PC-9 (cell line): ENCODE results near the gene MLIP. TPM values are rescaled to one million over a fixed set of nuclear protein-coding genes. Genes with fewer than 3 reads are reported as not detected.

Experiments used
- BruUV-seq: library from RNA; stranded (reverse); fragments of 400-500 nt; replicated peaks from 2 replicates; lab custom pipeline; 2021; lab: Mats Ljungman, UMichigan
- CTCF ChIA-PET: fragments of 300-600 bp; sonication (Branson Sonifier 250); formaldehyde crosslinking; loops from one replicate; lab custom pipeline; 2022; ENCODE audit warnings: antibody characterized with exemption; lab: Charles Lee
- POLR2A ChIA-PET: fragments of 300-600 bp; sonication (Branson Sonifier 250); formaldehyde crosslinking; loops from one replicate; lab custom pipeline; 2022; ENCODE audit warnings: antibody characterized with exemption; ENCODE audit not compliant: unreplicated experiment; lab: Charles Lee
- DNase-seq, 2 experiments: peaks; one replicate each; pipeline versions ENCODE4 v3.0.0 to v3.0.0-alpha.2; 2015 to 2022; ENCODE audit warnings: mixed read lengths in 1 of 2
- H2AFZ ChIP-seq: fragments of 200-600 bp; sonication (generic); 2 replicates; pipeline ENCODE4 v1.8.1; 2017; ENCODE audit warnings: antibody characterized with exemption
- H3F3A ChIP-seq: fragments of 200-600 bp; sonication (generic); 2 replicates; pipeline ENCODE4 v1.8.1; 2017; ENCODE audit warnings: antibody characterized with exemption, mild to moderate bottlenecking, low read depth; ENCODE audit not compliant: insufficient read depth
- H3K27ac ChIP-seq: fragments of 200-600 bp; sonication (generic); 2 replicates; pipeline ENCODE4 v1.6.1; 2016; ENCODE audit warnings: mixed run types
- H3K27me3 ChIP-seq: fragments of 200-600 bp; sonication (generic); 2 replicates; pipeline ENCODE4 v1.6.1; 2016; ENCODE audit warnings: low read depth, mixed run types; ENCODE audit not compliant: insufficient read depth
- H3K36me3 ChIP-seq: fragments of 200-600 bp; sonication (generic); 2 replicates; pipeline ENCODE4 v1.6.1; 2016; ENCODE audit warnings: low read depth, mixed run types
- H3K4me1 ChIP-seq: fragments of 200-600 bp; sonication (generic); replicated peaks from 2 replicates; pipeline ENCODE4 v1.6.1; 2016; ENCODE audit warnings: mixed run types; ENCODE audit not compliant: insufficient read depth
- H3K4me2 ChIP-seq: fragments of 200-600 bp; sonication (generic); 2 replicates; pipeline ENCODE4 v1.6.1; 2017; ENCODE audit warnings: mixed run types
- H3K4me3 ChIP-seq: fragments of 200-600 bp; sonication (generic); 2 replicates; pipeline ENCODE4 v1.6.1; 2016; ENCODE audit warnings: mixed run types
- H3K79me2 ChIP-seq: fragments of 200-600 bp; sonication (generic); 2 replicates; pipeline ENCODE4 v1.6.1; 2017; ENCODE audit warnings: low read depth, mixed run types
- H3K9me2 ChIP-seq: fragments of 200-600 bp; sonication (generic); 2 replicates; pipeline ENCODE4 v1.8.1; 2017; ENCODE audit warnings: mild to moderate bottlenecking; ENCODE audit not compliant: insufficient read depth
- H3K9me3 ChIP-seq: fragments of 200-600 bp; sonication (generic); 2 replicates; pipeline ENCODE4 v1.8.1; 2016; ENCODE audit warnings: low read depth; ENCODE audit not compliant: insufficient read depth
- H4K20me1 ChIP-seq: fragments of 200-600 bp; sonication (generic); 2 replicates; pipeline ENCODE4 v1.8.1; 2017; ENCODE audit not compliant: insufficient read depth
- EZH2 ChIP-seq: fragments of 200-600 bp; sonication (generic); IDR thresholded peaks from 2 replicates; pipeline ENCODE4 v1.8.0; 2017; ENCODE audit warnings: antibody characterized with exemption, low read depth
- intact Hi-C: fragments of 100-400 bp; cut with micrococcal nuclease; formaldehyde crosslinking; loops from one replicate; pipeline ENCODE4 v1.10.0; 2022; ENCODE audit not compliant: unreplicated experiment
- total RNA-seq: library from RNA; stranded (reverse); gene quantifications from 2 replicates; pipeline ENCODE4 v1.2.3, GENCODE V29; 2021
- TF ChIP-seq, protein P1 (sequence below): fragments of 200-600 bp; sonication (generic); conservative IDR thresholded peaks from 2 replicates; pipeline ENCODE4 v1.6.1; 2017; ENCODE audit warnings: mixed run types, antibody characterized with exemption, mild to moderate bottlenecking, moderate library complexity

Gene MLIP
- total RNA-seq, 1 experiment from 2014 or later = 0.79 TPM

DNA sequence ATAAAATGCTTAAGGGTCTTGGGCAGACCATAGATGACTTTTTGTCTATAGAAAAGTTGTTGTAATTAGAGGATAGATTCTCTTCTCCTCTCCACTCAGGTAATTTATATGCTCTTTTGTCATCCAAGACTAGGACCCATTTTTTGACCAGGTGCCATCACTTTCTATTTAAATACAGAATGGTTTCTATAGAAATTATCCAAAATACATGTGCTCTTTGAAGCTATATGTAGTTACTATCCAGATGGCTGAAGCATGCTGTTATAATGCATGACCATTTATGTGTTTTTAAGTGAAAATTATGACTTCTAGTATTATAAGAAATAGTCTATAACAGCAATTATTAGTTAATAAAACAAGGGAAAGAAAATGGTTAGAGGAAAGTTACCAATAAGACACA is 3.0 kb upstream of the MLIP start:
- Histone ChIP-seq H3K4me1 (no peaks in the 10 kb centered on the region), H4K20me1 (no peaks in the 10 kb centered on the region), H3K4me3 (no peak overlapping the region), H3K9me2 (no peaks in the 10 kb centered on the region), H2AFZ (no peak overlapping the region), H3K27me3 (no peaks in the 10 kb centered on the region), H3F3A (no peaks in the 10 kb centered on the region), H3K79me2 (no peaks in the 10 kb centered on the region), H3K27ac (no peak overlapping the region), H3K36me3 (no peaks in the 10 kb centered on the region), H3K9me3 (no peaks in the 10 kb centered on the region), H3K4me2 (no peak overlapping the region)
- CTCF ChIA-PET = no interaction called here
- BruUV-seq = no TSS peak
- no peak for DNase-seq
- POLR2A ChIA-PET = no interaction called here
- TF ChIP-seq, protein P1, sequence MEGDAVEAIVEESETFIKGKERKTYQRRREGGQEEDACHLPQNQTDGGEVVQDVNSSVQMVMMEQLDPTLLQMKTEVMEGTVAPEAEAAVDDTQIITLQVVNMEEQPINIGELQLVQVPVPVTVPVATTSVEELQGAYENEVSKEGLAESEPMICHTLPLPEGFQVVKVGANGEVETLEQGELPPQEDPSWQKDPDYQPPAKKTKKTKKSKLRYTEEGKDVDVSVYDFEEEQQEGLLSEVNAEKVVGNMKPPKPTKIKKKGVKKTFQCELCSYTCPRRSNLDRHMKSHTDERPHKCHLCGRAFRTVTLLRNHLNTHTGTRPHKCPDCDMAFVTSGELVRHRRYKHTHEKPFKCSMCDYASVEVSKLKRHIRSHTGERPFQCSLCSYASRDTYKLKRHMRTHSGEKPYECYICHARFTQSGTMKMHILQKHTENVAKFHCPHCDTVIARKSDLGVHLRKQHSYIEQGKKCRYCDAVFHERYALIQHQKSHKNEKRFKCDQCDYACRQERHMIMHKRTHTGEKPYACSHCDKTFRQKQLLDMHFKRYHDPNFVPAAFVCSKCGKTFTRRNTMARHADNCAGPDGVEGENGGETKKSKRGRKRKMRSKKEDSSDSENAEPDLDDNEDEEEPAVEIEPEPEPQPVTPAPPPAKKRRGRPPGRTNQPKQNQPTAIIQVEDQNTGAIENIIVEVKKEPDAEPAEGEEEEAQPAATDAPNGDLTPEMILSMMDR = no peak
- no peak for TF ChIP-seq EZH2
- intact Hi-C loops = no loop called here

DNA sequence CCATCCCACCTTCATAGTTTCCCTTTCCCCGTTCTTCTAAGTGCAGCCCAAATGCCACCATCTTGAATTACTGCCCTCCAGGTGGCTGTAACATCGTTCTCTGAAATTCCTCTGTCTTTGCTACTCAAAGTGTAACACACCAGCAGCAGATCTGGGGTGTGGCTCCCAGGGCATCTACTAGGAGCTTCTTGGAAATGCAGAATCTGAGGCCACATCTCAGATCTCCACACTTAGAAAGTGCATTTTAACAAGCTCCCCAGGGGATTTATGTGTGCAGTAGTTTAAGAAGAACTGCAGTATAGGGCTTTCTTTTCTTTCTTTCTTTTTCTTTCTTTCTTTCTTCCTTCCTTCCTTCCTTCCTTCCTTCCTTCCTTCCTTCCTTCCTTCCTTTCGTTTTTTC is 1.7 kb upstream of the MLIP start:
- no TSS peak for BruUV-seq
- DNase-seq = no peak
- Histone ChIP-seq H3K27ac (no peak overlapping the region), H3F3A (no peaks in the 10 kb centered on the region), H3K4me3 (no peak overlapping the region), H3K9me3 (no peaks in the 10 kb centered on the region), H3K9me2 (no peaks in the 10 kb centered on the region), H3K36me3 (no peaks in the 10 kb centered on the region), H3K27me3 (no peaks in the 10 kb centered on the region), H4K20me1 (no peaks in the 10 kb centered on the region), H2AFZ (no peak overlapping the region), H3K79me2 (no peaks in the 10 kb centered on the region), H3K4me1 (no peaks in the 10 kb centered on the region), H3K4me2 (no peak overlapping the region)
- TF ChIP-seq, protein P1 = no peak
- no peak for TF ChIP-seq EZH2
- POLR2A ChIA-PET = no interaction called here
- CTCF ChIA-PET = no interaction called here
- intact Hi-C loops = no loop called here

DNA sequence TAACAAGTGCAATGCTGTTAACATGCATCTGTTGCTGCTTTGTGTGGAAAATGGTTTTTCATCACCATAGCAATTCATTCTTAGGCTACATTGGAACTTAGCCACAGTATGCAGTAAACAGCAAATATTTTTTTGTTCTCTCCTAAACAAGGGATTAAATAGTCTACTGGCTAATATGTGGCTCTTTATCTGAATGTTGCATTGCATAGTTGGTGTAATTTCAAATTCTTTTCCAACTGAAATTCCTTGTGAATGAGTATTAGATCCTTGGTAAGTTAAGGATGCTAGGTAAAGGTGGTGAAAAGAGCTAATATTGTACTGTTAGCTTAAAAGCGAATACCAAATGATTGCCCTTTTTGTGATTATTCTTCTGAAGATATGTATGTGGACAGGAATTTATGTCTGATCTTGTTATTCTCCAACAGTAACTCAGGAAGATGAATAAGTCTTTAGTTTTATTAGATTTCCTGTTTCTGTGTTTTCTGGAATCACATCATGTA is 958 bp downstream of the MLIP start:
- no TSS peak for BruUV-seq
- CTCF ChIA-PET = no interaction called here

More for the DNA sequence above, 958 bp downstream of the MLIP start:
- Histone ChIP-seq H3K27me3 (no peaks in the 10 kb centered on the region), H3F3A (no peaks in the 10 kb centered on the region), H2AFZ (no peak overlapping the region), H3K27ac (no peak overlapping the region), H3K9me3 (no peaks in the 10 kb centered on the region), H3K79me2 (no peaks in the 10 kb centered on the region), H3K4me2 (no peak overlapping the region), H4K20me1 (no peaks in the 10 kb centered on the region), H3K36me3 (no peaks in the 10 kb centered on the region), H3K4me1 (no peaks in the 10 kb centered on the region), H3K9me2 (no peaks in the 10 kb centered on the region), H3K4me3 (no peak overlapping the region)
- no peak for DNase-seq
- POLR2A ChIA-PET = no interaction called here
- no peak for TF ChIP-seq EZH2
- TF ChIP-seq, protein P1 = no peak
- intact Hi-C loops = no loop called here
